ENCODE measurements around the gene OSBPL3.

The OSBPL3 gene

DNA sequence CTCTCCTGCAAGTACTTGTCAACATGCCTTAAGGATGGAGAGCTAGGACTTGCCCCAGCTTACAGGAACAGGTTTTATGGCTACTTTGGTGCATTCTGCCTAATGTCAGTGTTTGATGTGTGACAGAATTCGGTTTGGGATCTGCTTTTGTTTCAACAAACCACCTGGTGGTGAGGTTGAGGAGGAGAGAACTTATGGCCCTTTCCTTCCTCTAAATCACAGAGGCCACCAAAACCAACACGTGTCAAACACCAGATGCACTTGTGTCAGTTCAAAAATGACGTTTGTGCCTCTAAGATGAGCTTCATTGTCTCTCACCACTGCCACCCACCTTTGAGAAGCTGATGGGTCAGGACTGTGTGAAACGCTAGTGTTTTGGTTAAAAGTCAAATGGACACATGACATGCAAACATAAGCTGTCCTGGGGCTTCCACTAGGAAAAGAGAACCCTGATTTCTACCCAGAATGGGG, 83.9 kb downstream of the OSBPL3 start:
- no peak for DNase-seq (ENCODE audit: low spot score)

DNA sequence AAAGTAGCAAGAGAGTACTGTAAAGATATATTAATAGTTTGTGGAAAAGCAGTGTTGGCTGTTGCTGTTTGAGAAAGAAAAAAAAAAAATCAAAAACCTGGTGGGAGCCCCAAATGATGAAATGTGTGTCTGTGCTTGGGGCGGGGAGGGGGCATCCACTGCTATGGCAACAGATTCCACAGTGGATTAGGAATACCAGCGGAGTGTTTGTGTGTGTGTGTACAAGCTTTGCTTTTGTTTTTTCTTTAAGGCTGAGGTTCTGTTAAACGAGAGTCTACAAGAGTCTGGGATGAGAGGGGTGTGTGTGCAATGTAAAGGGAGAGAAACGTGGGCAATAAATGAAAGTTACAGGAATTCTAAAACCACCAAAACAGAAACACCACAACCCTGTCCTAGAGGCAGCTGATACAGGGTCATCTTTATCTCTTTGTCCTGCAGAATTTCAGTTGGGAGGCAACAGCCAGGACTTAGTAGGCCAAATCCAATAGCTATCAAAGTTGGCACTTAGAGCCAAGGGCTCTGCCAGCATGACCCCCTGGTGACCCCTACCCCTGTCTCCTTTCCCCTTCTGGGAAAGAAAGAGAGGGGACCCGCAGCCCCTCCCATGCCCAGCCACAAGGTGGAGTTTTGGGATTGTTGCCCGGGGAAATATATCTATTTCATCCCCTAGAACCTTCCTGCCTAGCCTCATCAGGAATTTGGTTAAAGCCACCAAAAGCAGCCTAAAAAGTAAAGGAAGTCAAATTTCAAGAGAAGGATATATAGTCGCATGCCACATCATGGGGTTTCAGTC, 85.4 kb downstream of the OSBPL3 start:
- DNase-seq (ENCODE audit: low spot score): no peak

- DNase-seq (ENCODE audit: low spot score): no peak
Observed at GRCh38 chr7:24891311-24891735, 88.7 kb downstream of the OSBPL3 start.

- no peak for DNase-seq (ENCODE audit: low spot score)
Observed at GRCh38 chr7:24889611-24890010, 90.4 kb downstream of the OSBPL3 start.

- no peak for DNase-seq (ENCODE audit: low spot score)
Observed at GRCh38 chr7:24888653-24889052, 91.3 kb downstream of the OSBPL3 start.

DNA sequence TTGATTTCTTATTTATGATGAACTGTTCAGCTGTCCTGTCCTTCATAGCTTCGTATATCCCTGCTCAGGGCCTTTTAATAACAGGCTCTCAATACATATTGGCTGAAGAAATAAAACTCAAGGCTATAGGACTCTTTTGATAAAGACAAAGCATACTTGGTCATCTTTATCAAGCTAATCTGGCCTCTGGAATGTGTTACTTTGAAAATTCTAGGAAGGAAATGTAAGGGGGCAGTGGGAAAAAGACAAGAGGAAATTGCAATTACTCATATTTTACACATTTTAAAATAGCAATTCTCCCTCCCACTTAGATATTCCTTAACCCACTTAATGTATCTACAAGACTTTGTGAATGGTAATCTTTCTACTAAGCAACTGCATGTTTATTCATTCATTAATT, 94.3 kb downstream of the OSBPL3 start:
- no peak for DNase-seq (ENCODE audit: low spot score)

GRCh38 chr7:24885305-24885704, 94.7 kb downstream of the OSBPL3 start:
- no peak for DNase-seq (ENCODE audit: low spot score)

- DNase-seq (ENCODE audit: low spot score): no peak
Observed at GRCh38 chr7:24884401-24884800, 95.6 kb downstream of the OSBPL3 start.

DNA sequence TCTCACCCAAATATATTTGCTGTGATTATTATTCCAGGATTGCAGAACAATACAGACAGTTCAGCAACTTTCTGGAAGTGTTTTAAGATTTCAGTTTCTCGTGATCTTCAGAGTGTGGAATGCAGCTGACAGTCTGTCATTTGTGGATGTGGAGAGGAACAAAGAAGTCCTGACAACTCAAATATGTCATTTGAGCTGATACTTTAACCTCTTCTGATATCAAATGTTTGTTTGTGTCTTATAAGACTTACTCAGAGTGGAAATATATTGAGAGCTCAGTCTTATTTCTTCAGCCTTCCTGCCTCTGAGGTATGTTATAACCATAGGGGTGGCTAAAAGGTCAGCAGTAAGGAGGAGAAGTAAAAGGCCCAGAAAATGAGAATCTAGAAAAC, 96.4 kb downstream of the OSBPL3 start:
- no peak for DNase-seq (ENCODE audit: low spot score)

DNA sequence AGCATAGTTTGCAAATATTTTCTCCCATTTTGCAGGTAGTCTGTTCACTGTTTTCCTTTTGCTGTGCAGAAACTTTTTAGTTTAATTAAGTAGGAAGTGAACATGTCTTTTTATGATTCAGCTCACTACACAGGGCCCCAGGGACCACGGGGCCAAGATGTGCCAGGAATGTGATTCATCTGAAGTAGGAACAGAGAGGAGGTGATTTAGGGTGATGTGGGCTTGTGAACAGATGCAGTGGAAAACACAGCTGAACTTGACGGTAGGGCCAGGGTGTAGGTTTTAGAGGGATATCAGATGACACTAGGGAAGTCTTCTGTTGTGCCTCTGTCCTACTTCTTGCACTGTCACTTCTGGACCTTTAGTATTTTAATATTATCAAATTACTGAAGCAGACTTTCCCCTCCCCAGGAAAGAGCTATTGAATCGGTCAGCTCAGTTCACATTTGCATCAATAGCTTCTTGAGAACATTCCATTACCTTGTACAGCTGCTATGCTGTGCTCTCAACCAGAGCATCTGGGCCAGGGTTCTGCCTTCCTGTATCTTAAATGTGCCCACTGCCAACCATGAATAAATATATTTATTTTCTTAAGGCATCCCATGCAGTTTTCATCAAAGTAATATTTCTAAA, 96.9 kb downstream of the OSBPL3 start:
- DNase-seq (ENCODE audit: low spot score): peak; percentile 85

- DNase-seq (ENCODE audit: low spot score): no peak
Observed at GRCh38 chr7:24881623-24882022, 98.4 kb downstream of the OSBPL3 start.

GRCh38 chr7:24880886-24881285, 99.1 kb downstream of the OSBPL3 start:
- DNase-seq (ENCODE audit: low spot score): no peak

DNA sequence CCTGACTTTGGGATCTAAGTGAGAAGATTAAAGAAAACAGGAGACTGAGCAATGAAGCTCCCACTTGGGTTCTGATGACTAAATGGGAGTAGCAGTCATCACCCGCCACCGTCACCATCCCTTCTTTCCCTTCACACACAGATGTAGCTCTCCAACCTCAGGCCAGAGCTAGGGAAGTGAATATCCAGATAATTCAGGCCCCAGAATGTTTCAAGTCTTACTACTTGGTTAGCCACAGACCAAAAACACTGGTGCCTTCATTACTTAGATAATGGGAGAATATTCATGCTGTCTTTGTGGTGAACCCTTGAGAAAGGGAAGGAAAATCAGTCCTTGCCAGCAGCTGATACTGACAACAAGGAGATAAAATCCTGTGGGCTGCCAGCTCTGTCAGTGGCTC, 100.7 kb downstream of the OSBPL3 start:
- no peak for DNase-seq (ENCODE audit: low spot score)

DNA sequence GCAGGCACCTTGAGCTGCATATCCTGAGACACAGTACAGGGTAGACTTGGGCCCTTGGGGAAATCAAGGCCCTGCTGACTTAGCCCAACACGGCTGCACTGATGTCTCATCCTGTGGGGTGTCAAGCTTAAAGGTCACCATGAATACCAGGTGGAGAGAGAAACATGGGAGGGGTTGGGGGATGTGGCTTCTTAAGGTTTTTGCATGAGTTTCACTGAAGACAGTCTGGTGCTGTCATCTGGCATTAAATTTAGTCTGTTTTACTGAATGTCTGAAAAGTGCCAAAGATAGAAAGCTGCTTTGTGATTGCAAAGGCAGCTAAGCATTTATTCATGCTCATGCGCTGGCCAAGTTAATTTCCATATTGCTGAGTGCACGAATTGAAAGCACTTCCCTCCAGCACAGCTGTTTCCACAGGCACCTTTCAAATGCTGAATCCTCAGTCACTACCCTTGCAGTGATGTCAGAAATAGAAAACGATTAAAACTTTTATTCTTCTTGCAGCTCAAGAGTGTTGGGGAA, 102.1 kb downstream of the OSBPL3 start:
- peak; percentile 35 for DNase-seq (ENCODE audit: low spot score)

GRCh38 chr7:24874791-24875190, 105.2 kb downstream of the OSBPL3 start:
- DNase-seq (ENCODE audit: low spot score): no peak

GRCh38 chr7:24873944-24874343, 106.0 kb downstream of the OSBPL3 start:
- no peak for DNase-seq (ENCODE audit: low spot score)

GRCh38 chr7:24871770-24872169, 108.2 kb downstream of the OSBPL3 start:
- no peak for DNase-seq (ENCODE audit: low spot score)

DNA sequence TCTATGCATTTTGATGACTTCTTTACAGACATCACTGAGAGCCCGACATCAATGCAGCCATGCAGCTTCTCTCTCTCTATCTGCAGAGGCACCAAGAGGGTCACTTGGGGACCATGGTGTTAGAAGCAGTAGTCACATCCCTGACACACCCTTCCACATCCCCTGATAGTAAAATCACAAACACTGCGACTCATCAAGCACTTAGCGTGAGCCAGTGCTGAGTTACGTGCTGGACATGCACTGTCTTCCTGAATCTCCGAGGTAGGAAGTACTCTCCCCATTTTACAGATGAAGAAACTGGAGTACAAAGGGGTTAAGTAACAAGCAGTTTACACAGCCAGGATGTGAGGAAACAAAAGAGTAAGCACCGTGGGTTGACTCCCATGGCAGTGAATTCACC, 109.2 kb downstream of the OSBPL3 start:
- no peak for DNase-seq (ENCODE audit: low spot score)

DNA sequence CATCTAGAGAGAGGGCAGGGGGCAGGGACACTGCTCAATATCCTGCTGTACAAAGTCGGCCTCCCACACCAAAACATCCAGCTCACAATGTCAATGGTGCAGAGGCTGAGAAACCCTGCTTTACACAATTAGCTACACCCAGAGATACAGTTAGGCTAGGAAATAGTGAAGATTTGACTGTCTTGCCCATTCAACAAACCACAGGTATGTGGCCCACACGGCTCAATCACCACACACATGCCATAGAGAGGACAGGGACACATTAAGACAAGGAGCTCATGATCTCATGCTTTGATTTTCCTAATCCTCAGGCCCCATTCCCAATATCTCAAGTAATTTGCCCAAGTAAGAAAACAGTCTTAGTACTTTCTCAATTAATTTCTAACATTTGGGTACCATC, 110.4 kb downstream of the OSBPL3 start:
- peak; percentile 84 for DNase-seq (ENCODE audit: low spot score)

GRCh38 chr7:24868741-24869140, 111.2 kb downstream of the OSBPL3 start:
- DNase-seq (ENCODE audit: low spot score): no peak

DNA sequence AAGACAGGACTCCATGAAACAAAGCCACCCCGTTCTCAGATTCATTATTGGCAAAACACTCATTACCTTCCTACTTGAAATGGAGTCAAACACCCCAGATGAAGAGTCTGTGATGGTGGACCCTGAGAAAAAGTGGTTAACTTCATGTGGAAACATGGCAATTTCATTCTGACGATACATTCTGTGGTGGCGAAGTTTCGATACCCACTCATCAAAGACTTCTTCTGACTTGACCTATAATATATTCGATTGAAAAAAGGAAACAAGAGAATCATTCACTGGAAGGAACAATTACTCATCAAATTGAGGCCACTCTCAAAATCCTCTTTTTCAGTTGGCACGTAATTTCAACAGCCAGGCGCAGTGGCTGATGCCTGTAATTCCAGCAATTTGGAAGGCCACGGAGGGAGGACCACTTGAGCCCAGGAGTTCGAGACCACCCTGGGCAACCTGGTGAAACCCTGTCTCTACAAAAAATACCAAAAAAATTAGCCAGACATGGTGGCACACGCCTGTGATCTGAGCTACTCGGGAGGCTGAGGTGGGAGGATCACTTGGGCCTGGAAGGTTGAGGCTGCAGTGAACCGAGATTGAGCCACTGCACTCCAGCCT, 113.9 kb downstream of the OSBPL3 start:
- DNase-seq (ENCODE audit: low spot score): no peak

DNA sequence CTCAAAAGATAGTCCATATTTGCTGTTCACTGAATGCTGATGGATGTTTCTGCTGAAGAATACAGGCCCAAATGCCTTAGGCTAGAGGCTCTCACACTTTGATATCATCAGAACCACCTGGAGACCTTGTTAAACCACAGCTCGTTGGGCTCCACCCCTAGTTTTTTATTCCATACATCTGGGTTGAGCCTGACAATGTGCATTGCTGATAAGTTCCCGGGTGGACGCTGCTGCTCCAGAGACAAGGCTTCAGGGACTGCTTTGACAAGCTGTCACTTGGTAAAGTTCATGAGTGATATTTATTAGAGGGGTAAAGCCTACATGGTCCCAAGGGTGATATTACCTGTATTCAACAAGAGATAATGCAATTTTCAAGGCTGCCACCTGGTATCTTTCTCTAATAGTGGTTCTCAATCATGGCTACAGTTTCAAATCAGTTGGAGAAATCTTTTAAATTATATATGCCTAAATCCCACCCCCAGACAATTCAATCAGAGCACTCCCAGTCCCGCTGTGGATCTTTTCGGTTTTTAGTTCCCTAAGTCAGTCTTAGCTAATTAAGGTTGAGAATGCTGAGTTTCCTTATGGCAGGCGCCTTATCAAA, 115.7 kb downstream of the OSBPL3 start:
- DNase-seq (ENCODE audit: low spot score): no peak

GRCh38 chr7:24863626-24864025, 116.4 kb downstream of the OSBPL3 start:
- no peak for DNase-seq (ENCODE audit: low spot score)
